ENCODE results near the gene NRF1.

DNA sequence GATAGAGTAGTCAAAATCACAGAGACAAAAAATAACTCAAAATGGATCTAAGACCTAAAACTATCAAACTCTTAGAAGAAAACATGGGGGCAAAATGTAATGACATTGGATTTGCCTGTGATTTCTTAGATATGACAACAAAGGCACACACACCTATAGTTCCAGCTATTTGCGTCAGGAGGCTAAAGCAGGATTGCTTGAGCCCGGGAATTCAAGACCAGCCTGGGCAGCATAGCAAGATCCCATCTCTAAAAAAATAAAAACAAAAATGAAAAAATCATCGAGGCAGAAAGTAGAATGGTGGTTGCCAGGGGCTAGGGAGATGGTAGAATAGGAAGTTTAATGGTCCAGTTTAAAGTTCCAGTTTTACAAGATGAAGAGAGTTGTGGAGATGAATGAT, 113.3 kb downstream of the NRF1 start:
- TF ChIP-seq, protein P1, sequence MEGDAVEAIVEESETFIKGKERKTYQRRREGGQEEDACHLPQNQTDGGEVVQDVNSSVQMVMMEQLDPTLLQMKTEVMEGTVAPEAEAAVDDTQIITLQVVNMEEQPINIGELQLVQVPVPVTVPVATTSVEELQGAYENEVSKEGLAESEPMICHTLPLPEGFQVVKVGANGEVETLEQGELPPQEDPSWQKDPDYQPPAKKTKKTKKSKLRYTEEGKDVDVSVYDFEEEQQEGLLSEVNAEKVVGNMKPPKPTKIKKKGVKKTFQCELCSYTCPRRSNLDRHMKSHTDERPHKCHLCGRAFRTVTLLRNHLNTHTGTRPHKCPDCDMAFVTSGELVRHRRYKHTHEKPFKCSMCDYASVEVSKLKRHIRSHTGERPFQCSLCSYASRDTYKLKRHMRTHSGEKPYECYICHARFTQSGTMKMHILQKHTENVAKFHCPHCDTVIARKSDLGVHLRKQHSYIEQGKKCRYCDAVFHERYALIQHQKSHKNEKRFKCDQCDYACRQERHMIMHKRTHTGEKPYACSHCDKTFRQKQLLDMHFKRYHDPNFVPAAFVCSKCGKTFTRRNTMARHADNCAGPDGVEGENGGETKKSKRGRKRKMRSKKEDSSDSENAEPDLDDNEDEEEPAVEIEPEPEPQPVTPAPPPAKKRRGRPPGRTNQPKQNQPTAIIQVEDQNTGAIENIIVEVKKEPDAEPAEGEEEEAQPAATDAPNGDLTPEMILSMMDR (IDR thresholded peaks at IDR 0.05): no peak
- no peak for TF ChIP-seq EP300 (IDR thresholded peaks at IDR 0.05)
- no peak for TF ChIP-seq POLR2A (IDR thresholded peaks at IDR 0.05)

Data from tibial nerve (tissue), 4 donors.